Measurements from ENCODE around the gene SAFB. TPM values are rescaled to one million over a fixed set of nuclear protein-coding genes. Genes with fewer than 3 reads are reported as not detected.

Gene SAFB
- total and polyA plus RNA-seq, 2 of the 13 experiments (the other 11 are each of a cell fraction or from before 2014, with no cell fraction given) = 21.0 to 28.4 TPM

GRCh38 chr19:5622465-5623396, at the start of gene SAFB, which contains the start of gene SAFB2 (continued):
- no peak for TF ChIP-seq TAF15 (IDR thresholded peaks at IDR 0.05; ENCODE audit: low read depth, low read length, poor library complexity, severe bottlenecking)
- peak; percentile 30; the same call in 1 of the 2 replicates for TF ChIP-seq AHDC1 (CRISPR knock-in tag; IDR thresholded peaks at IDR 0.05; ENCODE audit: borderline replicate concordance)
- peak; percentile 60 for TF ChIP-seq ZNF678 (CRISPR knock-in tag; IDR thresholded peaks at IDR 0.05)
- peak; percentile 86; the same call in 1 of the 2 replicates for TF ChIP-seq ARID2 (CRISPR knock-in tag; IDR thresholded peaks at IDR 0.05; ENCODE audit: borderline replicate concordance)
- TF ChIP-seq NFRKB (IDR thresholded peaks at IDR 0.05) = peak; percentile 66
- 0 out of 2 replicates have a peak, but pooled peaks have one; percentile 69 for TF ChIP-seq ZNF557 (CRISPR knock-in tag; IDR thresholded peaks at IDR 0.05)
- TF ChIP-seq HDAC2 (CRISPR knock-in tag; IDR thresholded peaks at IDR 0.05) = peak; percentile 58; the same call in 1 of the 2 replicates
- TF ChIP-seq HNF1A (IDR thresholded peaks at IDR 0.05; ENCODE audit: low read depth) = no peak
- peak; percentile 2; the same call in 1 of the 2 replicates for TF ChIP-seq HNF1A (CRISPR knock-in tag; IDR thresholded peaks at IDR 0.05; ENCODE audit: borderline replicate concordance)
- peak; percentile 74; the same call in 1 of the 2 replicates for TF ChIP-seq ZSCAN9 (CRISPR knock-in tag; IDR thresholded peaks at IDR 0.05; ENCODE audit: borderline replicate concordance)
- TF ChIP-seq TFAP4 (IDR thresholded peaks at IDR 0.05; ENCODE audit: borderline replicate concordance, low read depth) = no peak
- TF ChIP-seq ETV5 (CRISPR knock-in tag; IDR thresholded peaks at IDR 0.05; ENCODE audit: borderline replicate concordance) = no peak; the same call in 1 of the 2 replicates
- no peak; the same call in 1 of the 2 replicates for TF ChIP-seq PHF20 (CRISPR knock-in tag; IDR thresholded peaks at IDR 0.05)
- peak; percentile 66 for TF ChIP-seq BRF2 (CRISPR knock-in tag; IDR thresholded peaks at IDR 0.05)
- 0 out of 2 replicates have a peak, but pooled peaks have one; percentile 19 for TF ChIP-seq GATAD2A (CRISPR knock-in tag; IDR thresholded peaks at IDR 0.05)
- no peak for TF ChIP-seq SP2 (CRISPR knock-in tag; IDR thresholded peaks at IDR 0.05)
- peak; percentile 79 for TF ChIP-seq ZNF709 (CRISPR knock-in tag; IDR thresholded peaks at IDR 0.05)
